ENCODE measurements around the gene FSTL5.

DNA sequence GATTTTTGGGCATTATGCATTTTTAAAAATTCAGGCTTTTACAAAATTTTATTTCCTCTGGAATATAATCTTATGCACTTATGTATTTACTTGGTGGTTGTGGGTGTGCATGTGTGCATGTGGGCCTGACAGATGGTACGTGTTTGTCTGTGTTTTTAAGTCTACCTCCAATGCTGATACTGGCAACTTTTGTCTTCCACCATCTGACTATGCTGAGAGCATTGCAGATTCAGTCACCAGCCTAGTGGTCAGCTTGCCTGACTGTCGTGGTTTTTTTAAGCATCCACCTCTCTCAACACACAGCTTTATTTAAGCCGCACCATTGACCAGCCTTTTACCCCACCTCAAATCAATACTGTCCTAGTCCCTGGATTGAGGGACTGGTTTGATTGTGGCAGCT lies 37.1 kb downstream of the FSTL5 start:
- TF ChIP-seq, protein P1, sequence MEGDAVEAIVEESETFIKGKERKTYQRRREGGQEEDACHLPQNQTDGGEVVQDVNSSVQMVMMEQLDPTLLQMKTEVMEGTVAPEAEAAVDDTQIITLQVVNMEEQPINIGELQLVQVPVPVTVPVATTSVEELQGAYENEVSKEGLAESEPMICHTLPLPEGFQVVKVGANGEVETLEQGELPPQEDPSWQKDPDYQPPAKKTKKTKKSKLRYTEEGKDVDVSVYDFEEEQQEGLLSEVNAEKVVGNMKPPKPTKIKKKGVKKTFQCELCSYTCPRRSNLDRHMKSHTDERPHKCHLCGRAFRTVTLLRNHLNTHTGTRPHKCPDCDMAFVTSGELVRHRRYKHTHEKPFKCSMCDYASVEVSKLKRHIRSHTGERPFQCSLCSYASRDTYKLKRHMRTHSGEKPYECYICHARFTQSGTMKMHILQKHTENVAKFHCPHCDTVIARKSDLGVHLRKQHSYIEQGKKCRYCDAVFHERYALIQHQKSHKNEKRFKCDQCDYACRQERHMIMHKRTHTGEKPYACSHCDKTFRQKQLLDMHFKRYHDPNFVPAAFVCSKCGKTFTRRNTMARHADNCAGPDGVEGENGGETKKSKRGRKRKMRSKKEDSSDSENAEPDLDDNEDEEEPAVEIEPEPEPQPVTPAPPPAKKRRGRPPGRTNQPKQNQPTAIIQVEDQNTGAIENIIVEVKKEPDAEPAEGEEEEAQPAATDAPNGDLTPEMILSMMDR (IDR thresholded peaks at IDR 0.05), result no peak
- TF ChIP-seq POLR2A (IDR thresholded peaks at IDR 0.05), result no peak

Measured in esophagus squamous epithelium (tissue), 4 donors.